GDM1 (cell line): ENCODE results near the gene KRTAP10-3.

Experiments
- DNase-seq: peaks from one replicate; lab custom pipeline; 2025; lab: John Stamatoyannopoulos, UW

Gene KRTAP10-3

GRCh38 chr21:44527983-44528633, 30.5 kb downstream of the KRTAP10-3 start:
- DNase-seq: no peak

GRCh38 chr21:44527156-44527982, 31.2 kb downstream of the KRTAP10-3 start:
- no peak for DNase-seq

DNA sequence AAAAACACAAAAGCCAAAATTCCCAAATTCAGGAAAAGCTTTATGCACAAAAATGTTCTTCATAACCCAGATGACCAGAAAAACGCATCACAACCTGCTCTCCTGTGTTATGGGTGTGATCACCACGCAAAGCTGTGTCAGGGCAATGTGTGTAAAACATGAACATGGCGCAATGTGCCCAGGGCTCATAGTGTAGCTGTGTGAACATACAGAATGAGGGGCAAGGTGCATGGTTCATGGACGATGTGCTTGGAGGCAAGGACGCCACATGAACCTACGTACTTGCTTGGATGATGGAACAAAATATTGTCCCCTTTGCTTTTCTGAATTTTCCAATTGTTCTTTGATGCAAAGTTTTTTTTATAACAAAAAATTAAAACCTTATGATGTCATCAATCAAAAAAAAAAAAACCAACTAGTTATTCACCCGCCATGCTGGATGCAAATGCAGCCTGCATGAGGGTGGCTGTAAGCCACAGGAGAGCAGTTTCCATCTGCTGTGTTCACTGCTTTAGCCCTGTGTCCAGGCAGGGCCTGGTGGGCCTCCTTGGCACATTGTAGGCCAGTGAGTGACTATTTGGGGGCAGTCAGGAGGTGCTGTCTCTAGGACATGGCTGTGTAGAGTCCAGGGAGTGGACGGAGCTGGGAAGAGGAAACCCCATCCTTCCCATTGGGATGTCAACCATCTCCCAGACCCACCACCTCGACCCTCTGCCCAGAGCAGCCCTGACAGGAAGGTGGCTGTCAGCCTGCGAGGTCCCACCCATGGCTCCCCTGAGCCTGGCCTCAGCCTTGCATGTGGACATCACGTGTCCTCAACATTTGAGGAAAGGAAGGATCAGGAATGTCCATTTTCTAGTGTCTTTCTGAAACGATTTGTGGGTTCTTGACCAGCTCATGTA, 32.2 kb downstream of the KRTAP10-3 start:
- no peak for DNase-seq

DNA sequence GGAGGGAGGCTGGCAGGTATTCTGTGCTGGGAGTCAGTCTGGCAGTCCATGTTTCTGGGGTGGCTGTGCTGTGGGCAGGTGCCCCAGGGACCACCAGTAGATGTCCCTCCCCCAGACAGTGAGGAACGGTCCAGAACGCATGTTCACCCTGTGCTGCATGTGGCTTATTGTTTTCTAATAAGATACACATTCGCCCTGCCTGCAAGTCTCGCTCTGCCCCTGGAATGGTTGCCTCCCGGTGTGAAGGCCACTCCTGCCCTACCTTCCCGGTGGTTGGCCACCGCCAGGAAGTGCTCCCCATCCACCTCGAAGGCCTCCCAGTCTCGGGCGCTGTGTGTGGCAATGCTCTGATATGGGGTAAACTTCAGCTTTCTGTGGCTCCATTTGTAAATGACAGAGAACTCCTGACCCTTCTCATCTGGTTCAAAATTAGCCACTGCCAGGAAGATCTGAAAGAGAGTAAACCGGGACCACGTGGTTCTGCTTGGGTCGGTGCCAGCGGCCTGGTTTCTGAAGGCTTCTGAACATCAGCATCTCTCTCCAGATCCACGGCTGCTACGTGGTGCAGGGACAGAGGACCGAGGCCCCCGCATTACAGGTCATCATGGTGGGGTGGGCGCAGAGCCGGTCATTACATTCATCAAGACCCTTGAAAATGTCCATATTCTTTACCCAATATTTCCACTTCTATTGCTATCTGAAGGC, 33.1 kb downstream of the KRTAP10-3 start:
- DNase-seq: no peak

DNA sequence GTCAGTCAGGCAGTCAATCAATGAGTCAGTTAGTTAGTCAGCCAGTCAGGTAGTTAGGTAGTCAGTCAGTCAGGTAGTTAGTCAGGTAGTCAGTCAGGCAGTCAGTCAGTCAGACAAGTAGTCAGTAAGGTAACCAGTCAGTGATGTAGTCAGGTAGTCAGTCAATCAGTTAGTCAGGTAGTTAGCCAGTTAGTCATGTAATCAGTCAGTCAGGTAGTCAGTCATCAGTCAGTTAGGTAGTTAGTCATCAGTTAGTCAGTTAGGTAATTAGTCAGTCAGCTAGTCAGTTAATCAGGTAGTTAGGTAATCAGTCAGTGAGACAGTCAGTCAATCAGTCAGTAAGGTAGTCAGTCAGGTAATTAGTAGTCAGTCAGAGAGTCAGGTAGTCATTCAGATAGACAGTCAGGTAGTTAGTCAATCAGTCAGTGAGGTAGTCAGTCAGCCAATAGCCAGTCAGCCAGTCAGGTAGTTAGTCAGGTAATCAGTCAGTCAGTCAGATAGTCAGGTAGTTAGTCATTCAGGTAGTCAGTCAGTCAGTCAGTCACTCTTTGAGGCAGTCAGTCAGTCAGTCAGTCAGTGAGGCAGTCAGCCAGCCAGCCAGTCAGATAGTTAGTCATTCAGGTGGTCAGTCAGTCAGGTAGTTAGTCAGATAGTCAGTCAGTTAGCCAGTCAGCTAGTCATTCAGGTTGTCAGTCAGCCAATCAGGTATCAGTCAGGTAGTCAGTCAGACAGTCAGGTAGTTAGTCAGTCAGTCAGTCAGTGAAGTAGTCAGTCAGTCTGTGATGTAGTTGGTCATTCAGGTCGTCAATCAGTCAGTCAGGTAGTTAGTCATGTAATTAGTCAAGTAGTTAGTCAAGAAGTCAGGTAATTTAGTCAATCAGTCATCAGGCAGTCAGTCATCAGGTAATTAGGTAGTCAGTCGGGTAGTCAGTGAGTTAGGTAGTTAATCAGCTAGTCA, 33.9 kb downstream of the KRTAP10-3 start:
- DNase-seq: no peak

DNA sequence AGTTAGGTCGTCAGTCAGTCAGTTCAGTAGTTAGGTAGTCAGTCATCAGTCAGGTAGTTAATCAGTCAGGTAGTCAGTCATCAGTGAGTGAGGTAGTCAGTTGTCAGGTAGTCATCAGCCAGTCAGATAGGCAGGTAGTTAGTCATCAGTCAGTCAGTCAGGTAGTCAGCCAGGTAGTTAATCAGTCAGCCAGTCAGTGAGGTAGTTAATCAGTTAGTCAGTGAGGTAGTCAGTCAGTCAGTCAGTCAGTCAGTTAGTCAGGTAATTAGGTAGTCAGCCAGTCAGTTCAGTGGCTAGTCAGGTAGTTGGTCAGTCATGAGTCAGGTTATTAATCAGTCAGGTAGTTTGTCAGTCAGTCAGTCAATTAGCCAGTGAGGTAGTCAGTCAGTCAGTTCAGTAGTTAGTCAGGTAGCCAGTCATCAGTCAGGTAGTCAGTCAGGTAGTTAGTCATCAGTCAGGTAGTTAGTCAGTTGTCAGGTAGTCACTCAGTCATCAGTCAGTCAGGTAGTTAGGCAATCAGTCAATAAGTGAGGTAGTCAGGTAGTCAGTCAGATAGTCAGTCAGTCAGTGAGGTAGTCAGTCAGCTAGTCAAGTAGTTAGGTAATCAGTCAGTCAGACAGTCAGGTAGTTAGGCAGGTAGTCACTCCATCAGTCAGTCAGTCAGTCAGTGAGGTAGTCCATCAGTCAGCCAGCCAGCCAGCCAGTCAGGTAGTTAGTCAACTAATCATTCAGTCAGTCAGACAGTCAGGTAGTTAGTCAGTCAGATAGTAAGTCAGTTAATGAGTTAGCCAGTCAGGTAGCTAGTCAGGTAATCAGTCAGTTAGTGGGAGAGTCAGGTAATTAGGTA, 34.8 kb downstream of the KRTAP10-3 start:
- no peak for DNase-seq

GRCh38 chr21:44522753-44523204, 35.8 kb downstream of the KRTAP10-3 start:
- no peak for DNase-seq

- DNase-seq: no peak
Observed at GRCh38 chr21:44521928-44522752, 36.5 kb downstream of the KRTAP10-3 start.

- no peak for DNase-seq
Observed at GRCh38 chr21:44521301-44521927, 37.2 kb downstream of the KRTAP10-3 start.

- no peak for DNase-seq
Observed at GRCh38 chr21:44520326-44521300, 38.0 kb downstream of the KRTAP10-3 start.

- DNase-seq: no peak
Observed at GRCh38 chr21:44519346-44520325, 39.0 kb downstream of the KRTAP10-3 start.

- no peak for DNase-seq
Observed at GRCh38 chr21:44518686-44519085, 39.9 kb downstream of the KRTAP10-3 start.

DNA sequence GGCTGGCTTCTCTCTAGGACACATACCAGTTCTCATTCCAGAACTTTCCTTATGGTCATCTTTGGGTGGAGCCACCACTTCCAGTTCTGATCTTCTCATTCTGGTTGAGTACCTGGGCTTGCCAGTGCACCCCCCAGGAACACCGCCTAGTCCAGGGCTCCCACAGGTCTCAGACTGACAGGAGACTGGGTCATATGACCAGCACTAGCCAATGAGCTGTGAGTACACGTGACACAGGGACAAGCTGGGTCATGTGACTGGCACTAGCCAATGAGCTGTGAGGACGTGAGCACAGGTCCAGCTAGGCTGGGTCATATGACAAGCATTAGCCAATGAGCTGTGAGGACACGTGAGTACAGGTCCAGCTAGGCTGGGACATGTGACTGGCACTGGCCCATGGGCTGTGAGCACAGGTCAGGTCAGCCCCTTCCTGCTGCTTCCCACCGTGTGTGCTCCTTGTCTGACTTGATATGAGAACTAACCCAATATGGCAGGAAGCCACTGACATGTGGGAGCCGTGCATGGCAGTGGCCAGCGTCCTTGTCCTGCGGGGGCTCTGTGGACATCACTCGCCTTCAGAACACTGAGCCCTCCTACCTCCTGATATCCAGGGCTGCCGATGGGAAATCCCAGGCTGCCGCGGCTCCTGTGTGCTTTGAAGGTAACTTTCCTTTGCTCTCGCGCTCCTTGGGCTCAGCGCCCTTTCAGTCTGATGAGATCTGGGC, 41.3 kb downstream of the KRTAP10-3 start:
- no peak for DNase-seq

- no peak for DNase-seq
Observed at GRCh38 chr21:44516828-44517174, 41.8 kb downstream of the KRTAP10-3 start.

DNA sequence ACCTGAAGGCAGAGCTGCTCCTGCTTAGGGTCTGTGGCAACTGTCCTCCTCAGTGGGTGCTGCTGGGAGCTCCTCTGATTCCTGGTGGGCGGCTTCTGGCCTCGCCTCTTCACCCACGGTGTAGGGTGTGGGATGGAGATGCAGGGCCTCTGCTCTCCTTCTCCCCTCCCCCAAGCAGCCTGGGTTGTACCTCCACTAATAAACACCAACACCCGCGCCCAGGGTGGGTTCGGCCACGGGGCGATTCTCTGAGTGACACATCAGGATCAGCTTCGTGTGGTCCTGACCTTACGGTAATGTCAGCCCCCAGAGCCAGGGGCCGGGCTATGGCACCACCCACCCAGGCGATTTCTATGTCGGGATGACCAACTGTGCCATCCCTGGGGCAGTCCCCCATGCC, 42.3 kb downstream of the KRTAP10-3 start:
- no peak for DNase-seq
